ENCODE data around the gene PIP5K1C. TPM values are rescaled to one million over a fixed set of nuclear protein-coding genes. Genes with fewer than 3 reads are reported as not detected.

PIP5K1C gene
- polyA plus RNA-seq, 1 donor: 23.0 TPM

GRCh38 chr19:3736106-3736724 lies 35.9 kb upstream of the PIP5K1C start:
- no peak overlapping the region for H3K27ac ChIP-seq (ENCODE audit: low read length)
- WGBS (ENCODE audit: insufficient coverage, low lambda C conversion rate): no CpG with 5 or more reads among the region's 21 CpGs
- H3K4me1 ChIP-seq (ENCODE audit: control insufficient read depth, insufficient read depth, low read length): no peaks in the 10 kb centered on the region
- H3K27me3 ChIP-seq (ENCODE audit: control insufficient read depth, insufficient read depth, low read length): no peaks in the 10 kb centered on the region
- H3K36me3 ChIP-seq (ENCODE audit: control insufficient read depth, insufficient read depth, low read length): peaks cover 68% of the 10 kb centered on the region
- H3K4me3 ChIP-seq (ENCODE audit: low read length): no peak overlapping the region
- no peak for DNase-seq
- H3K9me3 ChIP-seq (ENCODE audit: control insufficient read depth, low read depth, low read length): no peaks in the 10 kb centered on the region

GRCh38 chr19:3734310-3734600 lies 34.0 kb upstream of the PIP5K1C start:
- Histone ChIP-seq H3K9me3 (ENCODE audit: control insufficient read depth, low read depth, low read length) (peaks cover 7% of the 10 kb centered on the region), H3K4me3 (ENCODE audit: low read length) (no peak overlapping the region), H3K27me3 (ENCODE audit: control insufficient read depth, insufficient read depth, low read length) (no peaks in the 10 kb centered on the region), H3K27ac (ENCODE audit: low read length) (no peak overlapping the region), H3K36me3 (ENCODE audit: control insufficient read depth, insufficient read depth, low read length) (peaks cover 68% of the 10 kb centered on the region), H3K4me1 (ENCODE audit: control insufficient read depth, insufficient read depth, low read length) (no peaks in the 10 kb centered on the region)
- no peak for DNase-seq
- WGBS (ENCODE audit: insufficient coverage, low lambda C conversion rate): no CpG with 5 or more reads among the region's 14 CpGs

GRCh38 chr19:3733549-3734309 lies 33.5 kb upstream of the PIP5K1C start:
- Histone ChIP-seq H3K4me1 (ENCODE audit: control insufficient read depth, insufficient read depth, low read length) (no peaks in the 10 kb centered on the region), H3K36me3 (ENCODE audit: control insufficient read depth, insufficient read depth, low read length) (peaks cover 67% of the 10 kb centered on the region), H3K27ac (ENCODE audit: low read length) (no peak overlapping the region), H3K4me3 (ENCODE audit: low read length) (no peak overlapping the region), H3K27me3 (ENCODE audit: control insufficient read depth, insufficient read depth, low read length) (no peaks in the 10 kb centered on the region), H3K9me3 (ENCODE audit: control insufficient read depth, low read depth, low read length) (peaks cover 7% of the 10 kb centered on the region)
- WGBS (ENCODE audit: insufficient coverage, low lambda C conversion rate): 40% methylated on average over 1 of the region's 20 CpGs
- DNase-seq: no peak

GRCh38 chr19:3732108-3732507 lies 31.8 kb upstream of the PIP5K1C start:
- WGBS (ENCODE audit: insufficient coverage, low lambda C conversion rate): no CpG with 5 or more reads among the region's 1 CpG
- Histone ChIP-seq H3K4me3 (ENCODE audit: low read length) (no peak overlapping the region), H3K36me3 (ENCODE audit: control insufficient read depth, insufficient read depth, low read length) (peaks cover 54% of the 10 kb centered on the region), H3K9me3 (ENCODE audit: control insufficient read depth, low read depth, low read length) (peaks cover 7% of the 10 kb centered on the region), H3K4me1 (ENCODE audit: control insufficient read depth, insufficient read depth, low read length) (no peaks in the 10 kb centered on the region), H3K27me3 (ENCODE audit: control insufficient read depth, insufficient read depth, low read length) (no peaks in the 10 kb centered on the region), H3K27ac (ENCODE audit: low read length) (no peak overlapping the region)
- no peak for DNase-seq

GRCh38 chr19:3730457-3730958 lies 30.2 kb upstream of the PIP5K1C start:
- peaks cover 44% of the 10 kb centered on the region for H3K36me3 ChIP-seq (ENCODE audit: control insufficient read depth, insufficient read depth, low read length)
- 100% methylated on average over 2 of the region's 32 CpGs for WGBS (ENCODE audit: insufficient coverage, low lambda C conversion rate)
- no peaks in the 10 kb centered on the region for H3K27me3 ChIP-seq (ENCODE audit: control insufficient read depth, insufficient read depth, low read length)
- no peak overlapping the region for H3K4me3 ChIP-seq (ENCODE audit: low read length)
- peaks cover 7% of the 10 kb centered on the region for H3K9me3 ChIP-seq (ENCODE audit: control insufficient read depth, low read depth, low read length)
- H3K27ac ChIP-seq (ENCODE audit: low read length): no peak overlapping the region
- no peaks in the 10 kb centered on the region for H3K4me1 ChIP-seq (ENCODE audit: control insufficient read depth, insufficient read depth, low read length)
- DNase-seq: no peak

- Histone ChIP-seq H3K4me1 (ENCODE audit: control insufficient read depth, insufficient read depth, low read length) (peaks cover 8% of the 10 kb centered on the region), H3K27ac (ENCODE audit: low read length) (peak overlapping the region; percentile 16), H3K36me3 (ENCODE audit: control insufficient read depth, insufficient read depth, low read length) (peaks cover 14% of the 10 kb centered on the region), H3K27me3 (ENCODE audit: control insufficient read depth, insufficient read depth, low read length) (peaks cover 11% of the 10 kb centered on the region), H3K9me3 (ENCODE audit: control insufficient read depth, low read depth, low read length) (peaks cover 7% of the 10 kb centered on the region), H3K4me3 (ENCODE audit: low read length) (no peak overlapping the region)
- DNase-seq: peak; percentile 64 to 79
- WGBS (ENCODE audit: insufficient coverage, low lambda C conversion rate): 100% methylated on average over 2 of the region's 14 CpGs
Observed at GRCh38 chr19:3725640-3726310, 25.5 kb upstream of the PIP5K1C start.

GRCh38 chr19:3725121-3725520 lies 24.9 kb upstream of the PIP5K1C start:
- H3K4me1 ChIP-seq (ENCODE audit: control insufficient read depth, insufficient read depth, low read length): peaks cover 13% of the 10 kb centered on the region
- no peak overlapping the region for H3K4me3 ChIP-seq (ENCODE audit: low read length)
- DNase-seq: no peak
- no CpG with 5 or more reads among the region's 3 CpGs for WGBS (ENCODE audit: insufficient coverage, low lambda C conversion rate)
- H3K27ac ChIP-seq (ENCODE audit: low read length): no peak overlapping the region
- H3K36me3 ChIP-seq (ENCODE audit: control insufficient read depth, insufficient read depth, low read length): peaks cover 9% of the 10 kb centered on the region
- peaks cover 13% of the 10 kb centered on the region for H3K27me3 ChIP-seq (ENCODE audit: control insufficient read depth, insufficient read depth, low read length)
- H3K9me3 ChIP-seq (ENCODE audit: control insufficient read depth, low read depth, low read length): peaks cover 2% of the 10 kb centered on the region

GRCh38 chr19:3723883-3724282 lies 23.6 kb upstream of the PIP5K1C start:
- peaks cover 3% of the 10 kb centered on the region for H3K36me3 ChIP-seq (ENCODE audit: control insufficient read depth, insufficient read depth, low read length)
- no CpG with 5 or more reads among the region's 8 CpGs for WGBS (ENCODE audit: insufficient coverage, low lambda C conversion rate)
- H3K27ac ChIP-seq (ENCODE audit: low read length): no peak overlapping the region
- no peak overlapping the region for H3K4me3 ChIP-seq (ENCODE audit: low read length)
- no peak for DNase-seq
- no peaks in the 10 kb centered on the region for H3K9me3 ChIP-seq (ENCODE audit: control insufficient read depth, low read depth, low read length)
- H3K4me1 ChIP-seq (ENCODE audit: control insufficient read depth, insufficient read depth, low read length): peaks cover 18% of the 10 kb centered on the region
- peaks cover 13% of the 10 kb centered on the region for H3K27me3 ChIP-seq (ENCODE audit: control insufficient read depth, insufficient read depth, low read length)

- Histone ChIP-seq H3K4me3 (ENCODE audit: low read length) (no peak overlapping the region), H3K9me3 (ENCODE audit: control insufficient read depth, low read depth, low read length) (no peaks in the 10 kb centered on the region), H3K4me1 (ENCODE audit: control insufficient read depth, insufficient read depth, low read length) (peaks cover 18% of the 10 kb centered on the region), H3K27me3 (ENCODE audit: control insufficient read depth, insufficient read depth, low read length) (peaks cover 13% of the 10 kb centered on the region), H3K36me3 (ENCODE audit: control insufficient read depth, insufficient read depth, low read length) (no peaks in the 10 kb centered on the region), H3K27ac (ENCODE audit: low read length) (no peak overlapping the region)
- no peak for DNase-seq
- WGBS (ENCODE audit: insufficient coverage, low lambda C conversion rate): no CpG with 5 or more reads among the region's 5 CpGs
Observed at GRCh38 chr19:3723110-3723488, 22.8 kb upstream of the PIP5K1C start.

GRCh38 chr19:3722443-3723109 lies 22.3 kb upstream of the PIP5K1C start:
- H3K27me3 ChIP-seq (ENCODE audit: control insufficient read depth, insufficient read depth, low read length): peaks cover 13% of the 10 kb centered on the region
- no peaks in the 10 kb centered on the region for H3K9me3 ChIP-seq (ENCODE audit: control insufficient read depth, low read depth, low read length)
- peaks cover 18% of the 10 kb centered on the region for H3K4me1 ChIP-seq (ENCODE audit: control insufficient read depth, insufficient read depth, low read length)
- peak; percentile 67 to 76 for DNase-seq
- peak overlapping the region; percentile 66 for H3K4me3 ChIP-seq (ENCODE audit: low read length)
- H3K36me3 ChIP-seq (ENCODE audit: control insufficient read depth, insufficient read depth, low read length): no peaks in the 10 kb centered on the region
- WGBS (ENCODE audit: insufficient coverage, low lambda C conversion rate): no CpG with 5 or more reads among the region's 30 CpGs
- H3K27ac ChIP-seq (ENCODE audit: low read length): peak overlapping the region; percentile 84
